ENCODE results near the gene OGFR.

- TF ChIP-seq CTCF (IDR thresholded peaks at IDR 0.05; ENCODE audit: low read depth, low read length, poor library complexity, severe bottlenecking) (no peak), EZH2phosphoT487 (IDR thresholded peaks at IDR 0.05; ENCODE audit: borderline replicate concordance, low read length) (no peak)
Measured at GRCh38 chr20:62768551-62769287, 35.9 kb upstream of the OGFR start.

Measured in DOHH2 (cell line).